Peyer's patch (tissue), 4 donors: ENCODE results near the gene TRIO.

ENCODE experiments used
- POLR2A ChIP-seq, 2 donors: fragments of 450-650 bp; IDR thresholded peaks; one replicate each; pipeline ENCODE4 v1.5.1; 2017; ENCODE audit warnings: antibody characterized with exemption in 2 of 2, mild to moderate bottlenecking in 2 of 2, moderate library complexity in 2 of 2
- TF ChIP-seq, protein P1 (sequence below), 6 experiments: fragments of 450-650 bp in 4 of 6; fragments of 200-600 bp in 2 of 6; sonication (generic) in 1 of 6; IDR thresholded peaks; one replicate each; pipeline ENCODE4 v1.5.1; 2017 to 2019; ENCODE audit warnings: antibody characterized with exemption in 6 of 6, mild to moderate bottlenecking in 3 of 6, moderate library complexity in 1 of 6

DNA sequence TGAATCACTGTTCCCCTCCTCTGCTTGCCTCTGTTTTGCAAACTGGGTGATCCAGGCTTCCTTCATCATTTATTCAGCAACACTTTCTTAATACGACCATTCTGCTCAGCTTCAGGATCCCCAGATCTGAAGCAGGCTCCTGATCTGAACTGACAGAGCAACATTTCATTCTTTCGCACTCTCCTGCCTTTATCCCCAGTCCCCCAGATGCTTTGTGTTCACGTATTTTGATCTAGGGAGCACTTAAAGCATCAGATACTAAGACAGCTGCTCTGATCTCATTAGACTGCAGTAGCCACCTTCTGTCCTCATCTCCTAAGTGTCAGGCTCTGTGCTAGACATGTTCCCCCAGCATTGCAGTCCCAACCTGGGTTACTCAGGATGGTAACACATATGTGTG, 158.0 kb downstream of the TRIO start:
- TF ChIP-seq, protein P1, sequence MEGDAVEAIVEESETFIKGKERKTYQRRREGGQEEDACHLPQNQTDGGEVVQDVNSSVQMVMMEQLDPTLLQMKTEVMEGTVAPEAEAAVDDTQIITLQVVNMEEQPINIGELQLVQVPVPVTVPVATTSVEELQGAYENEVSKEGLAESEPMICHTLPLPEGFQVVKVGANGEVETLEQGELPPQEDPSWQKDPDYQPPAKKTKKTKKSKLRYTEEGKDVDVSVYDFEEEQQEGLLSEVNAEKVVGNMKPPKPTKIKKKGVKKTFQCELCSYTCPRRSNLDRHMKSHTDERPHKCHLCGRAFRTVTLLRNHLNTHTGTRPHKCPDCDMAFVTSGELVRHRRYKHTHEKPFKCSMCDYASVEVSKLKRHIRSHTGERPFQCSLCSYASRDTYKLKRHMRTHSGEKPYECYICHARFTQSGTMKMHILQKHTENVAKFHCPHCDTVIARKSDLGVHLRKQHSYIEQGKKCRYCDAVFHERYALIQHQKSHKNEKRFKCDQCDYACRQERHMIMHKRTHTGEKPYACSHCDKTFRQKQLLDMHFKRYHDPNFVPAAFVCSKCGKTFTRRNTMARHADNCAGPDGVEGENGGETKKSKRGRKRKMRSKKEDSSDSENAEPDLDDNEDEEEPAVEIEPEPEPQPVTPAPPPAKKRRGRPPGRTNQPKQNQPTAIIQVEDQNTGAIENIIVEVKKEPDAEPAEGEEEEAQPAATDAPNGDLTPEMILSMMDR (IDR thresholded peaks at IDR 0.05): no peak
- TF ChIP-seq POLR2A (IDR thresholded peaks at IDR 0.05): no peak
